DND-41 (cell line): ENCODE data around the gene SNTG2.

Experiments used
- CTCF ChIP-seq: IDR thresholded peaks from 2 replicates; pipeline ENCODE4 v1.5.1; 2012; ENCODE audit warnings: borderline replicate concordance, low read length, moderate library complexity, mild to moderate bottlenecking; ENCODE audit not compliant: poor library complexity, severe bottlenecking; ENCODE audit errors: extremely low read depth
- EZH2 ChIP-seq: IDR thresholded peaks from 3 replicates; pipeline ENCODE4 v1.6.1; 2012; ENCODE audit warnings: borderline replicate concordance, low read depth, mild to moderate bottlenecking, moderate library complexity, low read length, inconsistent platforms; ENCODE audit not compliant: severe bottlenecking

- TF ChIP-seq CTCF (no peak), EZH2 (no peak)
Measured at GRCh38 chr2:1115843-1116539, 165.3 kb downstream of the SNTG2 start.
